GM12872 (cell line): ENCODE results near the gene CKAP2L.

Source experiments
- TF ChIP-seq, protein P1 (sequence below): IDR thresholded peaks from 3 replicates; pipeline ENCODE4 v1.5.1; 2011; ENCODE audit warnings: low read depth, mild to moderate bottlenecking, low read length, moderate library complexity; ENCODE audit not compliant: insufficient read depth

The CKAP2L gene

DNA sequence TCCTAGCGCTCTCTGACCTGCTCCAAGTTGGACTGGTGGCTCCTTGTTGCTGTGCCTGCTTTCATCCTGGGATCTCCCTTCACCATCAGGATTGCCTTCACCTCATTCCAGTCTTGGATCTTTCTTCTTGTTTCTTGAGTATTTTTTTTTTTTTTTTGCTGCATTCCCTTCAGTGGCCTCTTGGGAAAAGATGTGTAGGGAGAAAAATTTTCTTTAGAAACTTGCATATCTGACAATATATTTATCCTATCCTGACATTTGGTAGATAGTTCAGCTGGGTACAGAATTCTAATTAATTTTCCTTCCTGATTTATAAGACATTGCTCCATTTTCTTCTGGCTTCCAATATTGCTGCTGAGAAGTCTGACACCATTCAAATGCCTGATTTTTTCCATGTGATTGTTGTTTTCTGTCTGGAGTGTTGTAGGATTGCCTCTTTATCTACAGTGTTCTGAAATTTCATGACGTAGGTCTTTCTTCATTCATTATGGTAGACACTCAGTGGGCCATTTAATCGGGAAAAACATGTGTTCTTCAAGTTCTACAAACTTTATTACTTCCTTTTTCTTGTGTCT is 42.9 kb upstream of the CKAP2L start:
- TF ChIP-seq, protein P1, sequence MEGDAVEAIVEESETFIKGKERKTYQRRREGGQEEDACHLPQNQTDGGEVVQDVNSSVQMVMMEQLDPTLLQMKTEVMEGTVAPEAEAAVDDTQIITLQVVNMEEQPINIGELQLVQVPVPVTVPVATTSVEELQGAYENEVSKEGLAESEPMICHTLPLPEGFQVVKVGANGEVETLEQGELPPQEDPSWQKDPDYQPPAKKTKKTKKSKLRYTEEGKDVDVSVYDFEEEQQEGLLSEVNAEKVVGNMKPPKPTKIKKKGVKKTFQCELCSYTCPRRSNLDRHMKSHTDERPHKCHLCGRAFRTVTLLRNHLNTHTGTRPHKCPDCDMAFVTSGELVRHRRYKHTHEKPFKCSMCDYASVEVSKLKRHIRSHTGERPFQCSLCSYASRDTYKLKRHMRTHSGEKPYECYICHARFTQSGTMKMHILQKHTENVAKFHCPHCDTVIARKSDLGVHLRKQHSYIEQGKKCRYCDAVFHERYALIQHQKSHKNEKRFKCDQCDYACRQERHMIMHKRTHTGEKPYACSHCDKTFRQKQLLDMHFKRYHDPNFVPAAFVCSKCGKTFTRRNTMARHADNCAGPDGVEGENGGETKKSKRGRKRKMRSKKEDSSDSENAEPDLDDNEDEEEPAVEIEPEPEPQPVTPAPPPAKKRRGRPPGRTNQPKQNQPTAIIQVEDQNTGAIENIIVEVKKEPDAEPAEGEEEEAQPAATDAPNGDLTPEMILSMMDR: no peak

DNA sequence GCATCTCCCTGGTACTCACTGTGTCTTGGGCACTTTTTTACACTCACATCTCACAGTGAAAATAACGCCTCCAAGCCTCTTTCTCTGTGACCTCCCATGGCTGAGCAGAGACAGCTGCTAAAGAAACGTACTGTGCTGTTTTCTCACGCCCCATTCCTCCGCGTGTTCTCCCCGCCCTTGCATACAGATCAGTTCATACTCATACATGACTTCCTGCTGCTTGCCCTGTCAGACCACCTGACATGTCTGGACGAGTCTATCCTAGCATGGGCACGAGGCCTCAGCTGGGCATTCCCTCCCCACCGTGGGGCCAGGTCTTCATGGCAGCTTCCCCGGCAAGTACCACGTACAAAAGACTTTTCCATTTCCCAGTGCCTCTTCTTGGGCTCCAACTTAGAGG is 41.1 kb upstream of the CKAP2L start:
- TF ChIP-seq, protein P1: no peak

DNA sequence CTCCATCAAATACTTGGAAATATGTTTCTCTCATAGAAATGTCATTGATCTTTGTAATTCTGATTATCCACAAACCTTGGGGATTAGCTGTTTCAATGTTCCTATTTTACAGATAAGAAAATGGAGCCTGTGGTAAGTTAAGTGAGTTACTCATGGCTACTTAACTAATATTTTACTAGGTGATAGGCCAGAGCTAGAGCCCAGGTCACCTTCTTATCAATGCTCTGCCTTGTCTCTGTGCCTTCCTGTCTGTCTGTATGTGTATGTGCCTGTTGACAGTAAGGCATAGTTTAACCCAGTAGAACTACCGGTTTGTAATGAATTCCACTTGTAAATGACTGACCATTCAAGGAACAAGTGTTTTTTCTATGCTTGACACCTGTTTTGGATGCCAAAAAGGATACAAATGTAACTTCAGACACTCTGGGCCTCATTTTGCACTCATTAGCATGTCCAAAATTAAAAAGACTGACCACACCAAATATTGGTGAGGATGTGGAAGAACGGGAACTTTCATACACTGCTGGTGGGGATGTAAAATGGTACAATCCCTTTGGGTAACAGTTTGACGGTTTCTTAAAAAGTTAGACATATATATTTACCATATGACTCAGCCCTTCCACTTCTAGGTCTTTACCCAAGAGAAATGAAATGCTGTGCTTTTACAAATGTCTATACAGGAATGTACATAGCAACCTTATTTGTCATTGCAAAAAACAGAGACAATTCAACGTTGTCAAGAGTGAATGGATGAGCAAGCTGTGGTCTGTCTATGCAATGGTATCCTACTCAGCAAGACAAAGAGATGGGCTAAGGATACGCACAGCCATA is 39.5 kb upstream of the CKAP2L start:
- TF ChIP-seq, protein P1: no peak

DNA sequence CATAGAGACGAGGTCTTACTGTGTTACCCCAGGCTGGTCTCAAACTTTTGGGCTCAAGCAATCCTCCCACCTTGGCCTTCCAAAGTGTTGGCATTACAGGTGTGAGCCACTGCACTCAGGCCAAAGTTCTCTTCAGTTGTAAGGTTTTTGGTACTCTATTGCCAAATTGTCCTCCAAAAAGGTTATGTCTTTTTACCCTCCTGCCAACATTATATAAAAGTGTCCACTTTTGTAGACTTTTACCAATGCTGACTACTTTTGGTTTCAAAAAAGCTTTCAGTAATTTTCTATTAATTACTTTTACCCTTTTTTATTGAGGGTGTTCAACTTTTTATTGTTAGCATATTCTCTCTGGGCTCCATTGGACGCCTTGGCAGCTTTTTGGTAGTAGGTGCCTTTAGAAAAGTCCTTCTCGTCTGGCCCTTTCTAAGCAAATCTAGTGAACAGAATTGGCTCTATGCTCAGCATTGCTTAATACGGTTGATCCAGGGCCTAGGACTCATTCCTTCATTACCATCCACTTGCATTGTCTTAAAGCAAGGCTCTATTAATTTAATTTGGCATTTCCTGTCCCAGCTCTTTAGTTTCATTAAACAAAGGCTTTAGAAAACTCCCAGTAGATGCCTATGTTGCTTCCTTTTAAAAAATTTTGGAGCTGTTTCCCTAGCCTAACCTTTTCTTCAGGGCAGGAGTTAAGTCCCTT is 36.6 kb upstream of the CKAP2L start:
- TF ChIP-seq, protein P1: no peak

DNA sequence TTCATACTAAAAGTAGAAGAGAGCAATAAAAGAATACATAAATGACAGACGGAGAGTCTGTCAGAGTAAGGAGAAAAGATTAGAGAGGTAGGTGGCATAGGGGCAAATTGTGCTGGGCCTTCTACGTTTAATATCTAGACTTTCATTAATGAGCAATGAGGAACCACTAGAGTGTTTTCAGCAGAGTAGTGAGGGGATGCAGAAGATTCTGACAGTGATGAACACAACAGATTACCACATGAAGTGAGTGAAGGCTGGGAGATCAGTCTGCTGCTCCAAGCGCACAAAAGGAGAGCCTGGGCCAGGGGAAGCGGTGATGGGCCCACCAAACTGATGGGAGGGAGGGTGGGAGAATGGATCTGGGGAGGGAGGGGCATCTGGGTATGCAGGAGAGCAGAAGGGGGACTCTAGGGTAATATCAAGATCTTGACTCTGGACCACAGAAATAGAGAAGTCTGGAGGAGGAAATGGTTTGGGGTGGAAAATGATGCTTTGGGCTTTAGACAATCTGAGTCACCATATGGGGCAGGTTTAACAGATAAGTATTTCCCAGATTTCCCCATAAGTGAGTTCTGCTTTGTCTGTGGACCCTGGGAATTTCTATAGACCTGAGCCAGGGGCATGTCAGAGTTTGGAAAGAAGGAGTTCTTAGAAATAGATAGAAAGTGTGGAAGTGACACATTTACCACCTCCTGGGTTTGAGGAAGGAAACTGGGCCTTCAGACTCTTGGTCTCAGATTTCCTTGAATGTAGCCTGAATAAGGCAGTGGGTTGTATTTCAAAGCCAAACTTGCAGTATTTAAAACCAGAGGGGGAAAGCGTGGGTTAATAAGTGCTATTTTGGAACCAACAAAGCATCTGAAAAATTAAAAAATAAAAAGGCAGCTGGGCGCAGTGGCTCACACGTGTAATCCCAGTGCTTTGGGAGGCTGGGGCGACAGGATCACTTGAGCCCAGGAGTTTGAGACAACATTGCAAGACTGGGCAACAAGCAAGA is 34.9 kb upstream of the CKAP2L start:
- TF ChIP-seq, protein P1: no peak

DNA sequence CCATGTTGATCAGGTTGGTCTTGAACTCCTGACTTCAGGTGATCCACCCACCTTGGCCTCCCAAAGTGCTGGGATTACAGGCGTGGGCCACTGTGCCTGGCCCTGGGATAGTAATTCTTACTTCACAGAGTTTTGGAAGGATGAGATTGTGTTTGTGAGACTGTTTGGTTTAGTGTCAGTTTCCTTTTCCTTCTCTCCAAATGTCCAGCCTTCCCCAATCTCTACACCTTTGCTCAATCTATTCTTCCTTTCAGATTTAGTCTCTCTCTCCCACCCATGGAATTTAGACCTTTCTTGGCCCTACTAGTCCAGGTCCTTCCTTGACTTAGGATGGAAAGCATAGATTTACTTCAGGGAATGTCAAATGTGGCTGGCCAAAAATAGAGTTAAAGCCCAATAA is 32.1 kb upstream of the CKAP2L start:
- TF ChIP-seq, protein P1: no peak

DNA sequence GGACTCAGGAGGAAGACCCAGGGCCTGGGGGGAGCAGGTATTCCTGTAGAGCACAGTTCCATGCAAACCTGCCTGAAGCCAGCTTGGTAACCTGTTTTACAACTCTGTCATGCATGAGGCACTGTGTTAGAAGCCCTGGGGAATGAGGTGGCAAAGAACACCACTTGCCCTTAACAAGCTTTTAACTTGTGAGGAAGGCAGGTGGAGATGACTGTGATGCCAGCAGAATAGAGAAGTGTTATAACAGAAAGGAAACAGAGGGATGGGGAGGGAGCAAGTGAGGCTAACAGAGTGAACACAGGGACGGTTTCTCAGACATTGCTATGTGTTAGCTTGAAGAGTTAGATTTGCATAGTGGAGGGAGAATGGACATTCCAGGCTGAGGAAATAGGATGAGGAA is 31.4 kb upstream of the CKAP2L start:
- TF ChIP-seq, protein P1: no peak
